GM21447 (cell line): ENCODE results near the gene ZNF185.

Experiments
- ATAC-seq: cut with Tn5 transposase; IDR thresholded peaks from one replicate; pipeline ENCODE4 v1.9.1; 2021; ENCODE audit not compliant: unreplicated experiment

Gene ZNF185

GRCh38 chrX:152946681-152947080 is 48.8 kb downstream of the ZNF185 start:
- ATAC-seq, result no peak
